HepG2 (cell line): ENCODE results near the gene VWCE. TPM values are rescaled to one million over a fixed set of nuclear protein-coding genes. Genes with fewer than 3 reads are reported as not detected.
A peak's percentile ranks its signal among the peaks of the same experiment; 100 is the strongest.

ENCODE experiments used
- HHEX ChIP-seq: IDR thresholded peaks from 2 replicates; pipeline ENCODE4 v1.6.1; 2016; ENCODE audit warnings: control low read depth
- HOXA3 ChIP-seq: sonication (generic); formaldehyde crosslinking; IDR thresholded peaks from 2 replicates; pipeline ENCODE4 v1.5.0; 2020; ENCODE audit warnings: missing genetic modification reagents
- MTF2 ChIP-seq: sonication (generic); formaldehyde crosslinking; IDR thresholded peaks from 2 replicates; pipeline ENCODE4 v1.5.0; 2020; ENCODE audit warnings: missing genetic modification reagents, borderline replicate concordance
- TRIM24 ChIP-seq: sonication (generic); formaldehyde crosslinking; IDR thresholded peaks from 2 replicates; pipeline ENCODE4 v1.8.0; 2022; ENCODE audit warnings: mild to moderate bottlenecking, missing genetic modification reagents
- ZNF207 ChIP-seq: fragments of 450-650 bp; IDR thresholded peaks from 2 replicates; pipeline ENCODE4 v1.6.1; 2016; ENCODE audit warnings: antibody characterized with exemption, borderline replicate concordance
- ZNF460 ChIP-seq: sonication (generic); formaldehyde crosslinking; IDR thresholded peaks from 2 replicates; pipeline ENCODE4 v1.5.1; 2020; ENCODE audit warnings: missing genetic modification reagents, mild to moderate bottlenecking, borderline replicate concordance
- polyA plus RNA-seq, 8 experiments: library from polyadenylated mRNA; depleted of rRNA in 3 of 8; stranded (reverse) in 7 of 8; unstranded in 1 of 8; fragments of >200 nt; fragmentation: Illumina TruSeq in 4 of 8; extraction: Trizol in 4 of 8; gene quantifications; 2 replicates each; pipeline versions ENCODE4 v1.2.1 to v1.2.3, GENCODE V29; 2011 to 2016; ENCODE audit warnings: low read depth in 4 of 8, missing spikeins in 1 of 8, mixed read lengths in 1 of 8; ENCODE audit not compliant: insufficient read depth in 1 of 8
- total RNA-seq, 5 experiments: library from RNA; depleted of rRNA; stranded (reverse); fragments of >200 nt; fragmentation: Illumina TruSeq; extraction: Trizol; gene quantifications; 2 replicates each; pipeline ENCODE4 v1.2.3, GENCODE V29; 2016; ENCODE audit warnings: low read depth in 1 of 5
- TF ChIP-seq, protein P1 (sequence below): sonication (generic); formaldehyde crosslinking; IDR thresholded peaks from 2 replicates; pipeline ENCODE4 v1.5.1; 2020; ENCODE audit warnings: mild to moderate bottlenecking, moderate library complexity, missing genetic modification reagents
- TF ChIP-seq, protein P2 (sequence below): IDR thresholded peaks from 2 replicates; pipeline ENCODE4 v1.6.1; 2016; ENCODE audit warnings: missing compliant biosample characterization, missing genetic modification reagents, borderline replicate concordance
- TF ChIP-seq, protein P3 (sequence below): sonication (generic); formaldehyde crosslinking; IDR thresholded peaks from 2 replicates; pipeline ENCODE4 v1.4.0; 2020; ENCODE audit warnings: missing genetic modification reagents, borderline replicate concordance
- TF ChIP-seq, protein P4 (sequence below): sonication (generic); formaldehyde crosslinking; IDR thresholded peaks from 2 replicates; pipeline ENCODE4 v1.8.1; 2022; ENCODE audit warnings: low read depth, mild to moderate bottlenecking, missing genetic modification reagents
- TF ChIP-seq, protein P5 (sequence below): sonication (generic); formaldehyde crosslinking; IDR thresholded peaks from 2 replicates; pipeline ENCODE4 v1.5.1; 2020; ENCODE audit warnings: missing genetic modification reagents, mild to moderate bottlenecking, borderline replicate concordance

Gene VWCE
- total and polyA plus RNA-seq, 2 of the 13 experiments (the other 11 are each of a cell fraction or from before 2014, with no cell fraction given), result 27.6 to 58.3 TPM

DNA sequence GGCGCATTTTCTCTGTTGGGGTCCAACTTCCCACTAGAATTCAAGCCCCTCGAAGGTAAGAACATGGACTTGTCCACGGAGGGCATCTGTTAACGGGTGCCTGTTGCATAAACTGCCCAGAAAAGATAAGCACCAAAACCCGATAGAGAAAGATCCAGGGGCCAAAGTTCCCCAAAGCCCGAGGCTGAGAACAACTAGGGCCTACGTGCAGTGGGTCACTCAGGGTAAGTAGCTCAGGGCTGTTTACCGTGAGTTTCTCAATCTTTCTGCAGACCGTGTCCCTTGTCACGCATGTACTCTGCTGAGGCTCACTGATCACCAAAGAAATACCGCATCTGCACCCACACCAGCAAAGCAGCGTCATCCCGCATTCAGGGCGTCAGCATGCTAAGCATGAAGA is 29.8 kb downstream of the VWCE start (continued):
- TF ChIP-seq ZNF460 (CRISPR knock-in tag) (no peak), MTF2 (no peak), HHEX (CRISPR knock-in tag) (no peak), ZNF207 (no peak), TRIM24 (CRISPR knock-in tag) (0 out of 2 replicates have a peak, but pooled peaks have one; percentile 48), HOXA3 (CRISPR knock-in tag) (peak; percentile 59; the same call in 1 of the 2 replicates)
- TF ChIP-seq, protein P1, sequence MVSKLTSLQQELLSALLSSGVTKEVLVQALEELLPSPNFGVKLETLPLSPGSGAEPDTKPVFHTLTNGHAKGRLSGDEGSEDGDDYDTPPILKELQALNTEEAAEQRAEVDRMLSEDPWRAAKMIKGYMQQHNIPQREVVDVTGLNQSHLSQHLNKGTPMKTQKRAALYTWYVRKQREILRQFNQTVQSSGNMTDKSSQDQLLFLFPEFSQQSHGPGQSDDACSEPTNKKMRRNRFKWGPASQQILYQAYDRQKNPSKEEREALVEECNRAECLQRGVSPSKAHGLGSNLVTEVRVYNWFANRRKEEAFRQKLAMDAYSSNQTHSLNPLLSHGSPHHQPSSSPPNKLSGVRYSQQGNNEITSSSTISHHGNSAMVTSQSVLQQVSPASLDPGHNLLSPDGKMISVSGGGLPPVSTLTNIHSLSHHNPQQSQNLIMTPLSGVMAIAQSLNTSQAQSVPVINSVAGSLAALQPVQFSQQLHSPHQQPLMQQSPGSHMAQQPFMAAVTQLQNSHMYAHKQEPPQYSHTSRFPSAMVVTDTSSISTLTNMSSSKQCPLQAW (CRISPR knock-in tag), result no peak
- TF ChIP-seq, protein P2, sequence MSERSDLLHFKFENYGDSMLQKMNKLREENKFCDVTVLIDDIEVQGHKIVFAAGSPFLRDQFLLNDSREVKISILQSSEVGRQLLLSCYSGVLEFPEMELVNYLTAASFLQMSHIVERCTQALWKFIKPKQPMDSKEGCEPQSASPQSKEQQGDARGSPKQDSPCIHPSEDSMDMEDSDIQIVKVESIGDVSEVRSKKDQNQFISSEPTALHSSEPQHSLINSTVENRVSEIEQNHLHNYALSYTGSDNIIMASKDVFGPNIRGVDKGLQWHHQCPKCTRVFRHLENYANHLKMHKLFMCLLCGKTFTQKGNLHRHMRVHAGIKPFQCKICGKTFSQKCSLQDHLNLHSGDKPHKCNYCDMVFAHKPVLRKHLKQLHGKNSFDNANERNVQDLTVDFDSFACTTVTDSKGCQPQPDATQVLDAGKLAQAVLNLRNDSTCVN, result no peak
- TF ChIP-seq, protein P3, sequence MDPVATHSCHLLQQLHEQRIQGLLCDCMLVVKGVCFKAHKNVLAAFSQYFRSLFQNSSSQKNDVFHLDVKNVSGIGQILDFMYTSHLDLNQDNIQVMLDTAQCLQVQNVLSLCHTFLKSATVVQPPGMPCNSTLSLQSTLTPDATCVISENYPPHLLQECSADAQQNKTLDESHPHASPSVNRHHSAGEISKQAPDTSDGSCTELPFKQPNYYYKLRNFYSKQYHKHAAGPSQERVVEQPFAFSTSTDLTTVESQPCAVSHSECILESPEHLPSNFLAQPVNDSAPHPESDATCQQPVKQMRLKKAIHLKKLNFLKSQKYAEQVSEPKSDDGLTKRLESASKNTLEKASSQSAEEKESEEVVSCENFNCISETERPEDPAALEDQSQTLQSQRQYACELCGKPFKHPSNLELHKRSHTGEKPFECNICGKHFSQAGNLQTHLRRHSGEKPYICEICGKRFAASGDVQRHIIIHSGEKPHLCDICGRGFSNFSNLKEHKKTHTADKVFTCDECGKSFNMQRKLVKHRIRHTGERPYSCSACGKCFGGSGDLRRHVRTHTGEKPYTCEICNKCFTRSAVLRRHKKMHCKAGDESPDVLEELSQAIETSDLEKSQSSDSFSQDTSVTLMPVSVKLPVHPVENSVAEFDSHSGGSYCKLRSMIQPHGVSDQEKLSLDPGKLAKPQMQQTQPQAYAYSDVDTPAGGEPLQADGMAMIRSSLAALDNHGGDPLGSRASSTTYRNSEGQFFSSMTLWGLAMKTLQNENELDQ, result no peak
- TF ChIP-seq, protein P4, sequence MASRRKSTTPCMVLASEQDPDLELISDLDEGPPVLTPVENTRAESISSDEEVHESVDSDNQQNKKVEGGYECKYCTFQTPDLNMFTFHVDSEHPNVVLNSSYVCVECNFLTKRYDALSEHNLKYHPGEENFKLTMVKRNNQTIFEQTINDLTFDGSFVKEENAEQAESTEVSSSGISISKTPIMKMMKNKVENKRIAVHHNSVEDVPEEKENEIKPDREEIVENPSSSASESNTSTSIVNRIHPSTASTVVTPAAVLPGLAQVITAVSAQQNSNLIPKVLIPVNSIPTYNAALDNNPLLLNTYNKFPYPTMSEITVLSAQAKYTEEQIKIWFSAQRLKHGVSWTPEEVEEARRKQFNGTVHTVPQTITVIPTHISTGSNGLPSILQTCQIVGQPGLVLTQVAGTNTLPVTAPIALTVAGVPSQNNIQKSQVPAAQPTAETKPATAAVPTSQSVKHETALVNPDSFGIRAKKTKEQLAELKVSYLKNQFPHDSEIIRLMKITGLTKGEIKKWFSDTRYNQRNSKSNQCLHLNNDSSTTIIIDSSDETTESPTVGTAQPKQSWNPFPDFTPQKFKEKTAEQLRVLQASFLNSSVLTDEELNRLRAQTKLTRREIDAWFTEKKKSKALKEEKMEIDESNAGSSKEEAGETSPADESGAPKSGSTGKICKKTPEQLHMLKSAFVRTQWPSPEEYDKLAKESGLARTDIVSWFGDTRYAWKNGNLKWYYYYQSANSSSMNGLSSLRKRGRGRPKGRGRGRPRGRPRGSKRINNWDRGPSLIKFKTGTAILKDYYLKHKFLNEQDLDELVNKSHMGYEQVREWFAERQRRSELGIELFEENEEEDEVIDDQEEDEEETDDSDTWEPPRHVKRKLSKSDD, result 0 out of 2 replicates have a peak, but pooled peaks have one; percentile 23
- TF ChIP-seq, protein P5, sequence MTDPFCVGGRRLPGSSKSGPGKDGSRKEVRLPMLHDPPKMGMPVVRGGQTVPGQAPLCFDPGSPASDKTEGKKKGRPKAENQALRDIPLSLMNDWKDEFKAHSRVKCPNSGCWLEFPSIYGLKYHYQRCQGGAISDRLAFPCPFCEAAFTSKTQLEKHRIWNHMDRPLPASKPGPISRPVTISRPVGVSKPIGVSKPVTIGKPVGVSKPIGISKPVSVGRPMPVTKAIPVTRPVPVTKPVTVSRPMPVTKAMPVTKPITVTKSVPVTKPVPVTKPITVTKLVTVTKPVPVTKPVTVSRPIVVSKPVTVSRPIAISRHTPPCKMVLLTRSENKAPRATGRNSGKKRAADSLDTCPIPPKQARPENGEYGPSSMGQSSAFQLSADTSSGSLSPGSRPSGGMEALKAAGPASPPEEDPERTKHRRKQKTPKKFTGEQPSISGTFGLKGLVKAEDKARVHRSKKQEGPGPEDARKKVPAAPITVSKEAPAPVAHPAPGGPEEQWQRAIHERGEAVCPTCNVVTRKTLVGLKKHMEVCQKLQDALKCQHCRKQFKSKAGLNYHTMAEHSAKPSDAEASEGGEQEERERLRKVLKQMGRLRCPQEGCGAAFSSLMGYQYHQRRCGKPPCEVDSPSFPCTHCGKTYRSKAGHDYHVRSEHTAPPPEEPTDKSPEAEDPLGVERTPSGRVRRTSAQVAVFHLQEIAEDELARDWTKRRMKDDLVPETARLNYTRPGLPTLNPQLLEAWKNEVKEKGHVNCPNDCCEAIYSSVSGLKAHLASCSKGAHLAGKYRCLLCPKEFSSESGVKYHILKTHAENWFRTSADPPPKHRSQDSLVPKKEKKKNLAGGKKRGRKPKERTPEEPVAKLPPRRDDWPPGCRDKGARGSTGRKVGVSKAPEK (CRISPR knock-in tag), result no peak
